ENCODE measurements around the gene HEXD.

DNA sequence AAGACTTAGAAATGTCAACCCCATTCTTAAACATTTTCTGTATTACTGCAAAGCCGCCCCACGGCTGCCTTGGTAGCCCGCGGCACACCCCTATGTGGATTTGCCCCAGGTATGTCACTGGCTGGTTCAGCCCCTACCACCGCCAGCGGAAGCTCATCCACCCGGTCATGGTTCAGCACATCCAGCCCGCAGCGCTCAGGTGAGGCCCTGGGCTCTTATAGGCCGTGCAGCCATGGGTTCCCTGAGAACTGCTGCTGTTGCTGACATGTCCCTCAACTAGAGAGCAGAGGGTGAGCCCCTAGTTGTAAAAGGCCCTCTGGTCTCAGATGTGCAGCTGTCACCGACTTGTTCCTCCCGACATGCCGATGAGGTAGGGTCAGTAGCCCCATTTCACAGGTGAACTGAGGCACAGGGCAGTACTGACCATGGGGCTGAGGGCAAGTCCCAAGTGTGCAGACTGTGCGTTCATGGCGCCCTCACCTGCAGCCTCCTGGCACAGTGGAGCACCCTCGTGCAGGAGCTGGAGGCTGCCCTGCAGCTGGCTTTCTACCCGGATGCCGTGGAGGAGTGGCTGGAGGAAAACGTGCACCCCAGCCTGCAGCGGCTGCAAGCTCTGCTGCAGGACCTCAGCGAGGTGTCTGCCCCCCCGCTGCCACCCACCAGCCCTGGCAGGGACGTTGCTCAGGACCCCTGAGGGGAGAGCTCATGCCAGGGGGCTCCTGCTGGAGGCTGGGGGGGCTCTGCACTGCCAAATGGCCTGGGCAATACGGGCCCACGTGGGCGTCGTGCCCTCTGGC, 23.7 kb downstream of the HEXD start:
- TF ChIP-seq CTCF (IDR thresholded peaks at IDR 0.05) (no peak), POLR2A (IDR thresholded peaks at IDR 0.05) (no peak)

Measured in uterus (tissue), 2 donors.